H9 (cell line): Measurements from ENCODE around the gene STX16. TPM values are rescaled to one million over a fixed set of nuclear protein-coding genes. Genes with fewer than 3 reads are reported as not detected.
"Not testable (repeated sequence)": the region's sequence is repeated elsewhere in the genome, so short reads cannot be mapped to it uniquely, and the experiment has no call there.

Source experiments
- DNase-seq: peaks from one replicate; pipeline ENCODE4 v3.0.0-alpha.2; 2017
- H2AFZ ChIP-seq: one replicate; pipeline ENCODE4 v1.6.1; 2013; ENCODE audit warnings: mild to moderate bottlenecking, low read length, control low read depth, moderate library complexity
- H2AK5ac ChIP-seq: 2 replicates; pipeline ENCODE4 v1.6.1; 2013; ENCODE audit warnings: low read length, control low read depth, mixed read lengths; ENCODE audit not compliant: insufficient read length
- H2BK120ac ChIP-seq: one replicate; pipeline ENCODE4 v1.6.1; 2013; ENCODE audit warnings: low read depth, mild to moderate bottlenecking, low read length, control low read depth, inconsistent platforms; ENCODE audit not compliant: poor library complexity, severe bottlenecking
- H2BK12ac ChIP-seq: 2 replicates; pipeline ENCODE4 v1.6.1; 2013; ENCODE audit warnings: low read length, control low read depth, mixed read lengths, low read depth; ENCODE audit not compliant: insufficient read length
- H2BK15ac ChIP-seq: 2 replicates; pipeline ENCODE4 v1.6.1; 2013; ENCODE audit warnings: low read depth, low read length, control low read depth
- H2BK20ac ChIP-seq: one replicate; pipeline ENCODE4 v1.6.1; 2013; ENCODE audit warnings: low read depth, mild to moderate bottlenecking, low read length, control low read depth, inconsistent platforms; ENCODE audit not compliant: poor library complexity, severe bottlenecking
- H2BK5ac ChIP-seq: 2 replicates; pipeline ENCODE4 v1.6.1; 2013; ENCODE audit warnings: low read length, control low read depth, mixed read lengths; ENCODE audit not compliant: insufficient read length
- H3K14ac ChIP-seq: 2 replicates; pipeline ENCODE4 v1.6.1; 2013; ENCODE audit warnings: low read length, control low read depth; ENCODE audit not compliant: insufficient read depth
- H3K18ac ChIP-seq: 2 replicates; pipeline ENCODE4 v1.6.1; 2013; ENCODE audit warnings: low read depth, mild to moderate bottlenecking, mixed read lengths, low read length, control low read depth; ENCODE audit not compliant: insufficient read length
- H3K23ac ChIP-seq: 2 replicates; pipeline ENCODE4 v1.6.1; 2013; ENCODE audit warnings: low read length, control low read depth, mixed read lengths, low read depth; ENCODE audit not compliant: insufficient read length
- H3K23me2 ChIP-seq: 2 replicates; pipeline ENCODE4 v1.6.1; 2013; ENCODE audit warnings: low read depth, mild to moderate bottlenecking, mixed read lengths, low read length, control low read depth; ENCODE audit not compliant: insufficient read length, poor library complexity, severe bottlenecking
- H3K27ac ChIP-seq: 2 replicates; pipeline ENCODE4 v1.5.1; 2013; ENCODE audit warnings: low read length, control low read depth, mixed read lengths, low read depth; ENCODE audit not compliant: insufficient read length
- H3K27me3 ChIP-seq: 2 replicates; pipeline ENCODE4 v1.6.1; 2013; ENCODE audit warnings: low read length, control low read depth, inconsistent platforms; ENCODE audit not compliant: insufficient read depth
- H3K4ac ChIP-seq: 2 replicates; pipeline ENCODE4 v1.6.1; 2013; ENCODE audit warnings: low read depth, mild to moderate bottlenecking, control low read depth, inconsistent platforms, low read length, moderate library complexity
- H3K4me1 ChIP-seq: 2 replicates; pipeline ENCODE4 v1.6.1; 2013; ENCODE audit warnings: low read length, control low read depth, inconsistent platforms; ENCODE audit not compliant: insufficient read depth
- H3K4me2 ChIP-seq: 2 replicates; pipeline ENCODE4 v1.6.1; 2013; ENCODE audit warnings: low read length, control low read depth, mixed read lengths; ENCODE audit not compliant: insufficient read length, insufficient read depth
- H3K56ac ChIP-seq: 2 replicates; pipeline ENCODE4 v1.6.1; 2013; ENCODE audit warnings: low read depth, mild to moderate bottlenecking, mixed read lengths, low read length, control low read depth; ENCODE audit not compliant: insufficient read length
- H3K79me1 ChIP-seq: 2 replicates; pipeline ENCODE4 v1.6.1; 2013; ENCODE audit warnings: low read depth, mild to moderate bottlenecking, moderate library complexity, low read length, control low read depth, inconsistent platforms; ENCODE audit not compliant: insufficient read depth, poor library complexity, severe bottlenecking
- H3K79me2 ChIP-seq: 2 replicates; pipeline ENCODE4 v1.6.1; 2013; ENCODE audit warnings: low read length, control low read depth, inconsistent platforms; ENCODE audit not compliant: insufficient read depth
- H3K9ac ChIP-seq: 2 replicates; pipeline ENCODE4 v1.6.1; 2013; ENCODE audit warnings: low read length, control low read depth, mixed read lengths; ENCODE audit not compliant: insufficient read length; ENCODE audit errors: extremely low read depth
- H3K9me3 ChIP-seq: one replicate; pipeline ENCODE4 v1.6.1; 2013; ENCODE audit warnings: low read depth, low read length, inconsistent platforms; ENCODE audit not compliant: control insufficient read depth
- H3T11ph ChIP-seq: one replicate; pipeline ENCODE4 v1.6.1; 2013; ENCODE audit warnings: mild to moderate bottlenecking, low read length, control low read depth, inconsistent platforms
- H4K20me1 ChIP-seq: one replicate; pipeline ENCODE4 v1.6.1; 2013; ENCODE audit not compliant: control insufficient read depth, insufficient read length, insufficient read depth
- H4K5ac ChIP-seq: 2 replicates; pipeline ENCODE4 v1.6.1; 2013; ENCODE audit warnings: low read depth, mild to moderate bottlenecking, mixed read lengths, low read length, control low read depth; ENCODE audit not compliant: insufficient read length
- H4K8ac ChIP-seq: replicated peaks from 2 replicates; pipeline ENCODE4 v1.6.1; 2013; ENCODE audit warnings: low read length, control low read depth, mixed read lengths, low read depth; ENCODE audit not compliant: insufficient read length
- H4K91ac ChIP-seq: 2 replicates; pipeline ENCODE4 v1.6.1; 2013; ENCODE audit warnings: low read depth, mild to moderate bottlenecking, moderate library complexity, mixed read lengths, low read length, control low read depth; ENCODE audit not compliant: insufficient read length
- H3K27ac Mint-ChIP-seq, 3 experiments: 2 replicates in 2 of 3; 3 replicates in 1 of 3; pipeline ENCODE4 v1.8.0; 2020 to 2021; ENCODE audit warnings: mixed read lengths in 3 of 3, mild to moderate bottlenecking in 1 of 3, moderate library complexity in 1 of 3
- H3K27me3 Mint-ChIP-seq: 2 replicates; pipeline ENCODE4 v1.8.0; 2021; ENCODE audit warnings: low read depth, mild to moderate bottlenecking, moderate library complexity, mixed read lengths
- H3K36me3 Mint-ChIP-seq, 3 experiments: 2 replicates in 2 of 3; 3 replicates in 1 of 3; pipeline ENCODE4 v1.8.0; 2020 to 2021; ENCODE audit warnings: low read depth in 3 of 3, mixed read lengths in 3 of 3; ENCODE audit not compliant: insufficient read depth in 1 of 3
- H3K4me1 Mint-ChIP-seq, 2 experiments: 2 replicates each; pipeline ENCODE4 v1.8.0; 2020; ENCODE audit warnings: mixed read lengths in 2 of 2
- H3K4me3 Mint-ChIP-seq, 2 experiments: 2 replicates in 1 of 2; 3 replicates in 1 of 2; pipeline ENCODE4 v1.8.0; 2020 to 2021; ENCODE audit warnings: mild to moderate bottlenecking in 2 of 2, mixed read lengths in 2 of 2, moderate library complexity in 1 of 2
- H3K9me3 Mint-ChIP-seq, 2 experiments: 2 replicates in 1 of 2; 3 replicates in 1 of 2; pipeline ENCODE4 v1.8.0; 2020; ENCODE audit warnings: mild to moderate bottlenecking in 2 of 2, mixed read lengths in 2 of 2, moderate library complexity in 1 of 2
- CTCF ChIP-seq: fragments of 200-600 bp; sonication (generic); conservative IDR thresholded peaks from 3 replicates; pipeline ENCODE4 v1.8.0; 2021; ENCODE audit warnings: antibody characterized with exemption, mild to moderate bottlenecking
- WGBS: extraction: QIAGEN DNeasy Blood & Tissue Kit; methylation state at CpG from one replicate; pipeline ENCODE4 v1.1.7; 2013; ENCODE audit warnings: missing lambda C conversion rate, low lambda C conversion rate, mixed read lengths; ENCODE audit not compliant: insufficient read length; ENCODE audit errors: extremely low coverage; 5-methylcytosine and 5-hydroxymethylcytosine counted together
- total RNA-seq: library from RNA; stranded (reverse); gene quantifications from 2 replicates; pipeline ENCODE4 v1.2.1, GENCODE V29; 2021

STX16 gene
- total RNA-seq, 1 experiment from 2014 or later, result 87.8 TPM

DNA sequence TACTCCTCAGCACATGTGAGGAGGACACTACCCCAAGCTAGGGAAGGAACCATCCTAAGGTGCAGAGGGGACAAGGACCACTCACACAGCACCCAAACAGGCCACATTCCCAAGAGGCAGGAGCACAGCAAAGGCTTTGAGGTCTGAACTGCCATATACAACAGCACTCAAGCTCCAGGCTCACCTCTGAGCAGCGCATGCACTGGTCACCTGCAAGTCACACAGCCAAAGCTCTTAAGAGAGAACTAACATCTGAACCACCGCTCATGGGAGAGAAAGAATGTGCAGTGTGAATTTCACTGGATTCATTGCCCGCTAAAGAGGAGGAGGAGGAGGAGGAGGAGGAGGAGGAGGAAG lies 72.5 kb downstream of the STX16 start:
- H3K9me3 ChIP-seq, result no peaks in the 10 kb centered on the region
- H3K27ac ChIP-seq, result no peak overlapping the region
- Mint-ChIP-seq H3K27ac (no peak overlapping the region), H3K4me1 (peaks cover 5 to 15% of the 10 kb centered on the region in 2 experiments; a peak in 3 of 4 replicates), H3K9me3 (peaks cover 19 to 22% of the 10 kb centered on the region in 2 experiments), H3K27me3 (peaks cover 20% of the 10 kb centered on the region), H3K36me3 (peaks cover 3 to 14% (median 5%) of the 10 kb centered on the region in 3 experiments; a peak in 6 of 7 replicates), H3K4me3 (no peak overlapping the region)
- H3K14ac ChIP-seq, result no peak overlapping the region
- no peak overlapping the region for H2BK12ac ChIP-seq
- no peak overlapping the region for H2AFZ ChIP-seq
- H3K4me1 ChIP-seq, result no peaks in the 10 kb centered on the region
- no peak overlapping the region for H4K5ac ChIP-seq
- H3K4me2 ChIP-seq, result no peak overlapping the region
- no peak overlapping the region for H2BK5ac ChIP-seq
- no peak overlapping the region for H3K18ac ChIP-seq
- no peak overlapping the region for H3K23ac ChIP-seq
- H3K4ac ChIP-seq, result no peak overlapping the region
- WGBS, result no CpG with 5 or more reads among the region's 3 CpGs
- no peak overlapping the region for H3K56ac ChIP-seq
- H2BK20ac ChIP-seq, result no peak overlapping the region
- H3T11ph ChIP-seq, result no peak overlapping the region
- no peak for TF ChIP-seq CTCF
- no peaks in the 10 kb centered on the region for H3K79me2 ChIP-seq
- H4K20me1 ChIP-seq, result no peaks in the 10 kb centered on the region
- H3K27me3 ChIP-seq, result no peaks in the 10 kb centered on the region
- H3K9ac ChIP-seq, result no peak overlapping the region
- no peak for DNase-seq
- H4K8ac ChIP-seq, result no peak overlapping the region
- H2BK15ac ChIP-seq, result no peak overlapping the region
- no peak overlapping the region for H4K91ac ChIP-seq
- H2AK5ac ChIP-seq, result no peak overlapping the region
- H2BK120ac ChIP-seq, result peak overlapping the region; percentile 19
- H3K79me1 ChIP-seq, result no peaks in the 10 kb centered on the region
- H3K23me2 ChIP-seq, result no peaks in the 10 kb centered on the region

GRCh38 chr20:58726156-58726555 lies 75.1 kb downstream of the STX16 start:
- not testable (repeated sequence) for H2BK20ac ChIP-seq, H2AK5ac ChIP-seq, H3K4me2 ChIP-seq, H3K27ac Mint-ChIP-seq, H3K14ac ChIP-seq, H3K4me3 Mint-ChIP-seq, H2BK5ac ChIP-seq, H3K27ac ChIP-seq, H4K91ac ChIP-seq, H2BK12ac ChIP-seq, H3K79me2 ChIP-seq, H3K4me1 ChIP-seq, H2BK120ac ChIP-seq, H3T11ph ChIP-seq, H3K23me2 ChIP-seq, H3K18ac ChIP-seq, H2AFZ ChIP-seq, DNase-seq, H3K79me1 ChIP-seq, H3K9ac ChIP-seq, H2BK15ac ChIP-seq, H3K27me3 ChIP-seq, H3K23ac ChIP-seq, H4K8ac ChIP-seq, H3K4ac ChIP-seq, H4K20me1 ChIP-seq, H3K9me3 ChIP-seq, H4K5ac ChIP-seq, H3K56ac ChIP-seq
- Mint-ChIP-seq H3K9me3 (peaks cover 19 to 22% of the 10 kb centered on the region in 2 experiments), H3K4me1 (peaks cover 5 to 12% of the 10 kb centered on the region in 2 experiments; a peak in 3 of 4 replicates), H3K27me3 (peaks cover 19% of the 10 kb centered on the region), H3K36me3 (peaks cover 3 to 14% (median 5%) of the 10 kb centered on the region in 3 experiments; a peak in 6 of 7 replicates)
- no CpG with 5 or more reads among the region's 2 CpGs for WGBS
